HG03432 (cell line): Measurements from ENCODE around the gene NSFL1C.
A peak's percentile ranks its signal among the peaks of the same experiment; 100 is the strongest.

Source experiments
- ATAC-seq: cut with Tn5 transposase; IDR thresholded peaks from one replicate; pipeline ENCODE4 v1.9.1; 2021; ENCODE audit warnings: mild to moderate bottlenecking, moderate library complexity; ENCODE audit not compliant: unreplicated experiment

Gene NSFL1C

DNA sequence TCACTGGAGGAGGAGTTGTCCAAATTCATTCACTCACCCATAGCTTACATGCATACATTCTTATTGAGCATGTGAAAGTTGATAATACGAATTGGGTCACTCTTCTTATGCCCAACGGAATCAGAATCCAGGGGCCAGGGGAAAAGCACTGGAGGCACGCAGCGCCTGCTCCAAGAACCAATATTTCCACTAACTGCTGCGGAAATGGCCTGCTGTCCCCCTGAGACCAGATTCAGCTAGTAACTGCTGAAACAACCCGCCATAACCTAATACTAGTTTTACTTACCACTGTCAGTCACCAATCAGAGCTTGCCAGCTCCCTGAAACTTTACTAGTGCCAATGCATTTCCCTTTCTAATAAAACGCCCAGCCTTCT is 73.2 kb downstream of the NSFL1C start:
- no peak for ATAC-seq

DNA sequence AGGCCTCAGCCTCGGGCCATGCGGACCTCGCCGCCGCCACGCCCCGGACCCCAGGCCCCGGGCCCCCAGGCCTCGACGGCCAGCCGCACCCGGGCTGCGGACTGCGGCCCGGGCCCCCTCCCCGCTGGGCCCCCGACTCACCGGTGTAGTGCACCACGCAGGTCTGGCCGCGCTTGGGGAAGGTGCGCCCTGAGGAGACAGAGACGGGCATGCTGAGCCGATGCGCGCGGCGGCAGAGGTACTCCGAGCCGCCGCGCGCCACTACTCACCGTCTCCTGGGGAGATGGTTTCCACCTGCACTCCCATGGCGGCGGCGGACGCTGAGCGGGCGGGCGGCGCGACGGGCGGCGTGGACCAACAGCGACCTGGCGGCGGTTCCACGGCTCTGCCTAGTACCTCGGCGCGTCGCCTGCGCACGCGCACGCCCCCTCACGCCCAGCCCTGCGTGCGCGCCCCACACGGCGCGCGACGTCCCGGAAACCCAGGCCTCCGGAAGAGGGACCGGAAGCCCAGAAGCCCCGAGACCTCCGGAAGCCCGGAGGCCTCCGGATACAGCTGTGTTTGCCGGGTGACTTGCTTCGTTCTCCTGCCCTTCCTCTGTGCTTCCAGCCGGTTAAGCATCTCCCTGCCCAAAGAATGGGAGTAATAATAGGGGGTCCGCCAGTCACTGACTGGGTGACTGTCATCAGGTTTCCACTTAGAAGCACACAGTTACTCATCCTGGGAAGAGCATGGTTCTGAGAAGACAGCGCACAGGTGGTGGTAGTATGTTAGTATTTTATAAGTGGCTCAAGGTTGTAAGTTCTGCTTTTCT is 73.7 kb downstream of the NSFL1C start, which contains the start of gene FKBP1A:
FKBP1A (minus strand) TSS at position 362 of the 814 bp plus-strand sequence; CDS start at position 306, 56 bp downstream.
- ATAC-seq = peak; percentile 90

DNA sequence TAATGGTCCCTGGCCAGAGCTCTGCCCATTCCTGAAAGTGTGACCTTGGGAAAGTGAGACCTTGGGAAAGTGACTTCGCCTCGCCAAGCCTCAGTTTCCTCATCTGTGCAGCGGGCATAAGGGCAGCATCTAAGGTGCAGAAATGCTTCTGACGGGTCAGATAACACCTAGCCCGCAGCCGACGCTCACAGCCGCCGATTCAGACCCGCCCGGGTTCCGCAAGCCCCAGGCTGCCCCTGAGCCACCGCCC is 74.3 kb downstream of the NSFL1C start:
- ATAC-seq = peak; percentile 25
